ENCODE results near the gene SH2D7.

GRCh38 chr15:78077871-78078210 lies 14.5 kb upstream of the SH2D7 start:
- no peak for TF ChIP-seq POLR2A (IDR thresholded peaks at IDR 0.05; ENCODE audit: low read depth, low read length)
- no peak for TF ChIP-seq EZH2 (IDR thresholded peaks at IDR 0.05; ENCODE audit: borderline replicate concordance, low read depth, low read length, severe bottlenecking)
- TF ChIP-seq POLR2AphosphoS5 (IDR thresholded peaks at IDR 0.05; ENCODE audit: insufficient read depth, low read depth, low read length): no peak
- no peak for TF ChIP-seq CTCF (IDR thresholded peaks at IDR 0.05; ENCODE audit: extremely low read depth in 1 of 2, insufficient read depth in 1 of 2, low read depth in 1 of 2, low read length in 2 of 2)
- no peak for TF ChIP-seq JUN (IDR thresholded peaks at IDR 0.05; ENCODE audit: borderline replicate concordance, insufficient read depth, insufficient read length, low read depth)
